Measurements from ENCODE around the gene UNC93A.
A peak's percentile ranks its signal among the peaks of the same experiment; 100 is the strongest.
"Not testable (repeated sequence)": the region's sequence is repeated elsewhere in the genome, so short reads cannot be mapped to it uniquely, and the experiment has no call there.

Gene UNC93A

GRCh38 chr6:167270499-167271311, 20.4 kb upstream of the UNC93A start:
- no peak for DNase-seq (ENCODE audit: low spot score)

GRCh38 chr6:167272151-167272550, 19.0 kb upstream of the UNC93A start:
- no peak for DNase-seq (ENCODE audit: low spot score)

- no peak for DNase-seq (ENCODE audit: low spot score)
These were observed 18.3 kb upstream of the UNC93A start for GRCh38 chr6:167272696-167273379.

- no peak for DNase-seq (ENCODE audit: low spot score)
These were observed 16.8 kb upstream of the UNC93A start for GRCh38 chr6:167274270-167274669.

- no peak for DNase-seq (ENCODE audit: low spot score)
These were observed 16.1 kb upstream of the UNC93A start for GRCh38 chr6:167275001-167275400.

- DNase-seq (ENCODE audit: low spot score): no peak
These were observed 15.7 kb upstream of the UNC93A start for GRCh38 chr6:167275436-167275835.

- DNase-seq (ENCODE audit: low spot score): no peak
These were observed 14.2 kb upstream of the UNC93A start for GRCh38 chr6:167276772-167277533.

- DNase-seq (ENCODE audit: low spot score): not testable (repeated sequence)
These were observed 12.8 kb upstream of the UNC93A start for GRCh38 chr6:167278173-167278940.

- DNase-seq (ENCODE audit: low spot score): no peak
These were observed 11.2 kb upstream of the UNC93A start for GRCh38 chr6:167279766-167280446.

- DNase-seq (ENCODE audit: low spot score): not testable (repeated sequence)
These were observed 10.6 kb upstream of the UNC93A start for GRCh38 chr6:167280466-167280865.

- DNase-seq (ENCODE audit: low spot score): no peak
These were observed 8.9 kb upstream of the UNC93A start for GRCh38 chr6:167282165-167282564.

GRCh38 chr6:167284565-167284964, 6.5 kb upstream of the UNC93A start:
- not testable (repeated sequence) for DNase-seq (ENCODE audit: low spot score)

- no peak for DNase-seq (ENCODE audit: low spot score)
These were observed 5.9 kb upstream of the UNC93A start for GRCh38 chr6:167285077-167285770.

- DNase-seq (ENCODE audit: low spot score): no peak
These were observed 3.5 kb upstream of the UNC93A start for GRCh38 chr6:167287513-167288048.

GRCh38 chr6:167288591-167289225, 2.4 kb upstream of the UNC93A start:
- DNase-seq (ENCODE audit: low spot score): peak; percentile 39

- not testable (repeated sequence) for DNase-seq (ENCODE audit: low spot score)
These were observed 1.8 kb upstream of the UNC93A start for GRCh38 chr6:167289291-167289690.

GRCh38 chr6:167291623-167292300, 647 bp downstream of the UNC93A start:
- DNase-seq (ENCODE audit: low spot score): no peak

GRCh38 chr6:167292301-167293087, 1.4 kb downstream of the UNC93A start:
- DNase-seq (ENCODE audit: low spot score): no peak
